Measurements from ENCODE around the gene CABP4.

GRCh38 chr11:67482275-67482826 lies 27.2 kb downstream of the CABP4 start:
- TF ChIP-seq CTCF (IDR thresholded peaks at IDR 0.05), result no peak
- TF ChIP-seq POLR2A (IDR thresholded peaks at IDR 0.05), result no peak
